SK-N-MC (cell line): ENCODE data around the gene RPL3.

ENCODE experiments used
- EZH2 ChIP-seq: fragments of 200-600 bp; sonication (generic); IDR thresholded peaks from one replicate; pipeline ENCODE4 v1.6.1; 2017; ENCODE audit warnings: antibody characterized with exemption
- POLR2AphosphoS5 ChIP-seq: IDR thresholded peaks from 2 replicates; pipeline ENCODE4 v1.6.1; 2012; ENCODE audit warnings: mild to moderate bottlenecking, low read depth, low read length, borderline replicate concordance

- TF ChIP-seq EZH2, result no peak
- no peak for TF ChIP-seq POLR2AphosphoS5
Observed at GRCh38 chr22:39284983-39285382, 34.4 kb downstream of the RPL3 start.
